ENCODE measurements around the gene APOD.
"Not testable (repeated sequence)": the region's sequence is repeated elsewhere in the genome, so short reads cannot be mapped to it uniquely, and the experiment has no call there.

APOD gene

GRCh38 chr3:195583831-195584542 is at the start of gene APOD:
Gene APOD (minus strand): TSS chr3:195583940. CDS start chr3:195579461, 4,479 bp downstream.
- DNase-seq: no peak

DNA sequence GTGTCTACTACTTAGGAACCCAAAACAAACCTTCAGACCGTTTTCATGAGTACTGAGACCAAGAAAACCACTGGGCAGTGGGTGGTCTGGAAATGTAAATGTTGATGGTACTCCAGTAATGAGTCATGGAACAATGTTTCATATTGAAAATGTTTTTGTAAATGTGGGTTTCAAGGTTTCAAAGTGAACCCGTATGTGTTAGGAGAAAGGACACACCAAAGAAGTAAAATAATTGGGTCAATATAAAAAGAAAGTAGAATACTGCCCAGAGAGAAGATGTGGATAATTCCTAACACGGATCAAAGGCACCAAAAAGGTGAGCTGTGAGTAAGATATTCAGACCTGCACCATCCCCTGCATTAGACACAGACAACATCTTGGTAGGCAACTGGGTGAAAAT is 49.6 kb upstream of the APOD start:
- DNase-seq: not testable (repeated sequence)

- DNase-seq: not testable (repeated sequence)
Measured at GRCh38 chr3:195632501-195633185, 48.9 kb upstream of the APOD start.

- DNase-seq: not testable (repeated sequence)
Measured at GRCh38 chr3:195632046-195632445, 48.3 kb upstream of the APOD start.

DNA sequence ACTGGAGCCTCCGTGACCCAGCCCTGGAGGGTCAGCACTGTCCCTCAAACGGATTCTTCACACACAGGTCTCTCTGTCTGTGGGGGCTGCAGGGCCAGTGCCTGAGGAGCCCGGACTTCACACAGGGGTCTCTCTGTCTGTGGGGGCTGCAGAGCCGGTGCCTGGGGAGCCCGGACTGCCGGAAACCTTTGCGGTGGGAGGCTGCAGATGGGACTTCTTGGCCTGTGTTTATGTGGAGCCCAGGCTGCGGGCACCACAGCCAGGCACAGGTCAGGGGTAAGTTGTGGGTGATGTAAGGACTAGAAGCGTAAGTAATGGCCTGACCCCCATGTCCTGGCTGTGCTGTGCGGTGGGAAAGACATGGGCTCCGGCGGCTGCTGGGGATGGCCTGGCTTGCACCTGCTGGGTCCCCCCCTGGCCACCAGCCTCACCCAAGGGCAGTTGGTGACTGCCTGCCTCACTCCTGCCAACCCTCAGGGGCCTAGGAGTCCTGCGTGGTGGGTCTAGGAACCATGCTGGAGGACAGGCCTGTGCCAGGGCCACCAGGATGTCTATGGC is 47.3 kb upstream of the APOD start:
- DNase-seq: not testable (repeated sequence)

DNA sequence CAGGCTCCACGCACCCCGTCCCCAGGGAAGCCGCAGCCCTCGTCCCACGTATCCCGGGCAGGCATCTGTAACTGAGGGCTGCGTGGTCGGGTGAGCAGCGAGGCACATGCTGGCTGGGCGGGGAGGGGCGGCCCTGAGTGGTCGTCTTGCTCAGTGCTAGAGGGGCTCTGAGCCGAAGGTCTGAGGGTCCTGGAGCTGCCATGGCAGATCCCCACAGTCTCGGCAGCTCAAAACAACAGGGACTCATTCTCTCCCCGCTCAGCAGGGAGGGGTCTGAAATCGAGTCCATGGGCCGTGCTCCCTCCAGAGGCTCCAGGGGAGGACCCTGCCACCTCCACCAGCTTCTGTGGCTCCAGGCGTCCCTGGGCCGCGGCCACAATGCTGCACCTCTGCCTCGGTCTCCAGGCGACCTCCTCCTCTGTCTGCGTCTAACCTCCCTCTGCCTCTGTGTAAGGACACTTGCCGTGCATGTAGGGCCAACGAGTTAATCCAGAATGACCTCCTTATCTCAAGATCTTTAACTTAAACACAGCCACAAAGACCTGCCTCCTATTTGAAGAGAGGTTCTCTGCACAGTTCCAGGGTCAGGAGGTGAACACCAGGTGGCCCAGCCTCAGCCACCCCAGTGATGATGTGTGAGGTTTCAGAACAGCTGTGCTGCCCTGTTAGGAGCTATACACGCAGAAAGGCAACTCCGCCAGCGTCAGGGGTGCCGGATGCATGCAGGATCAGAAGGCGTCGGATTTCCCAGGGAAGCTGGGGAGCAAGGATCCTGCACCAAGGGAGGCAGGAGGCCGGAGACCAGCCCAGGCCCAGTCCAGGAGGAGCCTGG is 46.6 kb upstream of the APOD start:
- not testable (repeated sequence) for DNase-seq

DNA sequence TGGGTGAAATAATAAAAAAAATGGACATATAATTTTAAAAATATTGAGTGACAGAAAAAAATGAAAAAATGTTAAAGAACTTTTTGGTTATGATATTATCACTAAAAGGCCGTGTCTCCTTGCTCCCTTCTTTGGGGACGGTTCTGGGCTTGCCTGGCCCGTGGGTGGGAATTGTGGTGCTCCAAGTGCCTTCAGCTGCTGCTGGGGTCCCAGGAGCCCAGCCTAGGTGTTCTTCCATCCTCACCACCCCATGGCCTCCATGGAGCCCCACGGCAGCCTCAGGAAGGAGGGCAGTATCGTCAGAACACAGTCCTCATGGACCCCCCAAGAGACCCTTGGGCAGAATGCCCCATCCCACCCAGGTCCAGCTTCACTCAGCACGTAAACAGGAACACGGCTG is 45.9 kb upstream of the APOD start:
- DNase-seq: not testable (repeated sequence)

- DNase-seq: not testable (repeated sequence)
Measured at GRCh38 chr3:195628386-195628920, 44.7 kb upstream of the APOD start.

GRCh38 chr3:195627515-195628385 is 44.0 kb upstream of the APOD start:
- DNase-seq: not testable (repeated sequence)

DNA sequence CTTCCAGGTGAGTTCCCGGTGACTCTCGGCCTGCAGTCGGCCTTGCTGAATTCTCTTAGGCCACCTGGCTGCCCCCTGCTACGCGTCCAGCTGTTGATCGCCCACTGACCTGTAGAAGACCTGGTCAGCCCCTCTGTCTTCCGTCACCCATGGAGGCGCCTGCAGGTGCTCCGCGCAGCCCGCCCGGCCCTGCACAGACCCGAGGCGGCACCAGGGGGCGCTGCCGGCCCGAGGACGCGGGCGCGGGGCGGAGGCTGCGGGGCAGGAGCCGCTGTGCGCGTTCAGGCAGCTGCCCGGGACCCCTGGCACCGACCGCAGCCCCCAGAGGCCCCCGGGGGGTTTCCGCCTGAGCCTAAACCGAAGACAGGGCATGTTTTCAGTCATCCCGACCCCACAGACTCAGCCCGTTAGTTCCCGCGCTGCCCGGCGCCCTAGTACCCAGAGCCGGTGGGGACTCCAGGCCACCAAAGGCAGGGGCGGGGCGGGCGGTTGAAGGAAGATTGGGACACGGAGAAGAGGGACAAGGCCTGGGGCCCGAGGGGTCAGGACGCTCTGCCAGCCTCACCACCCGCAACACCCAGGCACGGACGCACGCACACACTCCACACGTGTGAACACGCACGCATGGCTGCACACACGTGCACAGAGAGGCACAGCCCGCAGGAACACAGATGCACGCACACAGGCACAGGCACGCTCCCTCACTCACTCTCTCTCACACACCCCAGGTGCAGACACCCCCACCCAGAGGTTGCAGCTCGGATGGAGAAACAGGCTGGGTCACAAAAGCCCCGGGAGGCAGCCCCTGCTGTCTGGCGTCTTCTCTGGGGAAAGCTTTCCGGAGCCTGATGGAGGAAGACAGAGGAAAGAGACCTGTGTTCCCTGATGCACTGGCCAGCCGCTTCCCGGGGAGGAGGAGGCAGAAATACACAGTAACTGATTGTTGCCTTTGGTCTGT is 41.1 kb upstream of the APOD start:
- DNase-seq: not testable (repeated sequence)

GRCh38 chr3:195624171-195624570 is 40.4 kb upstream of the APOD start:
- DNase-seq: not testable (repeated sequence)

DNA sequence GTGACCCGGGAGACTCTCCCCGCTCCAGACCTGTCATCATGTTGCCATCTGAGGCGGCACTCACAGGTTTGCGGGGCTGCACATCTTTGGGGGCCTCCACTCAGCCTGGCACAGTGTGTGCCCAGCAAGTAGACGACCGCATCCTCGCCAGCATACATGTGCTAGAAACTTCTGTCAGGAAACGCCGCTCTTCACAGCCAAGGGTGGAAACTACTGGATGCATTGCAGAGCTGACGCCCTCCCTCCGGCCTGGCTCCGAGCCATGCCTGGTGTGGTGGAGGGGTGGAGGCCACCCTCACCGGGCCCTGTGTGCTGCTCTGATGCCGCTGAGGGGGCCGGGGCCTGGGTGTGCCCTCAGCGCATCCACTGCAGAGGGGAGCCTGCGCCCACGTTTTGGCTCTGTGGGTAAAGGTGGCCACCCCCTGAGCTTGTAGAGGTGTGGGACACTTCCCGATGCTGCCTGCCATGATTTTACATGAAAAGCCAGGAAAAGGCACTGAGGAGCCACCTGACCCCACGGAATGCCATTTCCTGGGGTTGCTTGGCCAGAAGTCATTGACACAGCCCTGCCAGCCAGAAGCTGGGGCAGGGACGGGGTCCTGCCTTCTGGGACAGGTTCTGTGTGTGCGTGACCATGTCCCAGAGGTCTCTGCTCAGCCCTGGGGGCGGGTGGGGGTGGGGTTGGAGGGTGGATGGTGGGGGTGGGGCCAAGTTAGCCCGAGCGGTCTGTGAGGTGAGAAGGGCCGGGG is 39.7 kb upstream of the APOD start:
- not testable (repeated sequence) for DNase-seq

DNA sequence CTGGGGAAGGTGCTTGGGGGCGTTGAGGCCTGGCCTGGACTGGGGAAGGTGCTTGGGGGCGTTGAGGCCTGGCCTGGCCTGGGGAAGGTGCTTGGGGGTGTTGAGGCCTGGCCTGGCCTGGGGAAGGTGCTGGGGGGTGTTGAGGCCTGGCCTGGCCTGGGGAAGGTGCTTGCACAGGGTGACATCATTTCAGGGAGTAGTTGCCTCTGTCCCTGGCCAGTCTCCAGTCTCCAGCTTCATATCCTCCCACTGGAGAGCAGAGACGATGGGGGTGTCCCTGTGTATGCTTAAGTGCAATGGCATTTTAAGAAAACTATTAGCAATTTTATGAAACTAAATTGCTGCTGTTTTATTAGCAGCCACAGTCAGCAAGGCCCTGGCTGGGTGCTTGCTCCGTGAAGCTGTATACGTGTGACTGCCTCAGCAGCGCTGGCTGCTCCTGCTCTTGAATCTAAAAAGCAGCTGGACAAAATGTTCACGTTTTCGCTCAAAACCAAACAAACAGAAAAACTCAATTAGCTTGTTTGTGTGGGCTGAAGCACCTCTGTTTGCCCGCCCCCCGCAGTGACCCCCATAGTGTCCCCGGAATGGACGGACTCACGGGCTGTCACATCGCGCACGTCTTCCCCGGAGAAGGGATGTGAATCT is 38.9 kb upstream of the APOD start:
- not testable (repeated sequence) for DNase-seq

DNA sequence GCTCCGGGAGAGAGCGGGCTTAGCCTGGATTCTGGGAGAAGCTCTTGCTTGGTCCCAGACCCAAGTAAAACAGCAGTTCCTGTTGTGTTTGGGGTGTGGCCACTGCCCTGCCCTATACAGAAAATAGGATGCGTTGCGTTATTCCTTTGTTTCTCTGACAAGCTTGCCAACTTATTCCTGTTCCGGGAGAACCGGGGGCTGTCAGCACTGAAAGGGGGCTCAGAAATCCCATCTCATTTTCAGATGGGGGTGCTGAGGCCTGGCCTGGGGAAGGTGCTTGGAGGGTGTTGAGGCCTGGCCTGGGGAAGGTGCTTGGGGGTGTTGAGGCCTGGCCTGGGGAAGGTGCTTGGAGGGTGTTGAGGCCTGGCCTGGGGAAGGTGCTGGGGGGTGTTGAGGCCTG is 38.3 kb upstream of the APOD start:
- DNase-seq: not testable (repeated sequence)

DNA sequence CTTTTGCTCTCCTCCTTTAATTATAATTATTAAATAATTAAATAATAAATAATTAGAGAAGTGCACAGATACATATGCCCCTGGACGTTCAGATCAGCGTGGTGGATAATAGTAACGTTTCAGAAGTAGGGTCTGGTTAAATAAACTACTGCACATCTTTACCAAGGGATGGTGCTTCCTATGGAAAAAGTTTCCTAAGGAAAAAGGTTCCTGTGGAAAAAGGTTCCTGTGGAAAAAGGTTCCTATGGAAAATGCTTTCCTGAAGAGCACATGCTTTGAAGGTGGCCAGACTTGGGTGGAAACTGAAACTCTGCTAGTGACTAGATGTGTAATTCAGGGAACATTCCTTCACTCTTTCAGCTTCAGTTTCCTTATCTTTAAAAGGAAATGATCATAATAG is 37.4 kb upstream of the APOD start:
- not testable (repeated sequence) for DNase-seq

DNA sequence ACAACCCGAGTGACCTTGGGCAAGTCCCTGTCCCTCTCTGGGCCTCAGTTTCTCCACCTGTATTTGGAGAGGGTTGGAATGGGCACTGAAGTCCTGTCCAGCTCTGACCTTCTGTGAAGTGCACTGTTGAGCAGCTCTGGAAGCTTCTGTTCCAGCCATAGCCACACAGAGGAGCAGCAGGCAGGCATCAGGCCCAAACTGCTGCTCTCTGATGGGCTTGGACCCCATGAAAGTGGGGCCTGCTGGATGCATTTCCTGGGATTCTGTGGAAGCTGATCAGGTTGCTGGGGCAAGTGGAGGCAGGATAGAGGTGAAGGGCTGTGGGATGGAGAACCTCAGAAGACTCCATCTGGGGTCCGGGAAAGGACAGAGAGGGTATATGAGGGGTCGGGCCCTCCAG is 36.7 kb upstream of the APOD start:
- not testable (repeated sequence) for DNase-seq

DNA sequence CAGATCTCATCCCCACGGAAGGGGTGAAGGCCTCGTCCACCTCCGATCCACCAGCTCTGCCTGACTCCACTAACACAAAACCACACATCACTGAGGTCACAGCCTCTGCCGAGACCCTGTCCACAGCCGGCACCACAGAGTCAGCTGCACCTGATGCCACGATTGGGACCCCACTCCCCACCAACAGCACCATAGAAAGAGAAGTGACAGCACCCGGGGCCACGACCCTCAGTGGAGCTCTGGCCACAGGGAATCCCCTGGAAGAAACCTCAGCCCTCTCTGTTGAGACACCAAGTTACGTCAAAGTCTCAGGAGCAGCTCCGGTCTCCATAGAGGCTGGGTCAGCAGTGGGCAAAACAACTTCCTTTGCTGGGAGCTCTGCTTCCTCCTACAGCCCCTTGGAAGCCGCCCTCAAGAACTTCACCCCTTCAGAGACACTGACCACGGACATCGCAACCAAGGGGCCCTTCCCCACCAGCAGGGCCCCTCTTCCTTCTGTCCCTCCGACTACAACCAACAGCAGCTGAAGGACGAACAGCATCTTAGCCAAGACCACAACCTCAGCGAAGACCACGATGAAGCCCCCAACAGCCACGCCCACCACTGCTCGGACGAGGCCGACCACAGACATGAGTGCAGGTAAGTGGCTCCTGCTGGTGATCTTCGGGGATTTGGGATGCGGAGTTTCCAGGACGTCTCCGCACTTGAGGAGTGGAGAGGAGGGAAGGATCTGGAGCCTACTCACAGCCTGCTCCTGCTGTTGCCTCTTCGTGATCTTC is 36.0 kb upstream of the APOD start:
- not testable (repeated sequence) for DNase-seq
